ENCODE data around the gene MEF2D.

The MEF2D gene

GRCh38 chr1:156508205-156508954, 7.8 kb upstream of the MEF2D start:
- ATAC-seq = no peak
- TF ChIP-seq SNAI2 (CRISPR knock-in tag; IDR thresholded peaks at IDR 0.05) (no peak), PATZ1 (CRISPR knock-in tag; IDR thresholded peaks at IDR 0.05; ENCODE audit: borderline replicate concordance) (no peak), TCF4 (CRISPR knock-in tag; IDR thresholded peaks at IDR 0.05; ENCODE audit: borderline replicate concordance) (no peak), ARNTL (CRISPR knock-in tag; IDR thresholded peaks at IDR 0.05; ENCODE audit: borderline replicate concordance, low read depth) (no peak), ZFP3 (CRISPR knock-in tag; IDR thresholded peaks at IDR 0.05) (no peak), ZNF565 (CRISPR knock-in tag; conservative IDR thresholded peaks at IDR 0.05; ENCODE audit: low read depth) (no peak), ZC3H10 (CRISPR knock-in tag; IDR thresholded peaks at IDR 0.05) (no peak), GLIS3 (CRISPR knock-in tag; IDR thresholded peaks at IDR 0.05) (no peak), POU6F1 (CRISPR knock-in tag; IDR thresholded peaks at IDR 0.05; ENCODE audit: borderline replicate concordance, low read depth) (no peak), BACH2 (CRISPR knock-in tag; IDR thresholded peaks at IDR 0.05; ENCODE audit: borderline replicate concordance) (no peak), OSR1 (CRISPR knock-in tag; IDR thresholded peaks at IDR 0.05) (no peak), PPARA (CRISPR knock-in tag; IDR thresholded peaks at IDR 0.05; ENCODE audit: borderline replicate concordance) (no peak), CSRNP3 (CRISPR knock-in tag; IDR thresholded peaks at IDR 0.05) (no peak), CREB5 (CRISPR knock-in tag; IDR thresholded peaks at IDR 0.05; ENCODE audit: low read depth) (no peak), TSHZ2 (CRISPR knock-in tag; IDR thresholded peaks at IDR 0.05) (no peak), ZNF8 (CRISPR knock-in tag; IDR thresholded peaks at IDR 0.05) (no peak), ESRRG (CRISPR knock-in tag; IDR thresholded peaks at IDR 0.05) (no peak), ZFP30 (CRISPR knock-in tag; IDR thresholded peaks at IDR 0.05) (no peak)

GRCh38 chr1:156506450-156506849, 5.9 kb upstream of the MEF2D start:
- no peak for TF ChIP-seq PPARA (CRISPR knock-in tag; IDR thresholded peaks at IDR 0.05; ENCODE audit: borderline replicate concordance)
- TF ChIP-seq TOX (CRISPR knock-in tag; IDR thresholded peaks at IDR 0.05; ENCODE audit: borderline replicate concordance) = no peak
- TF ChIP-seq CREB5 (CRISPR knock-in tag; IDR thresholded peaks at IDR 0.05; ENCODE audit: low read depth) = no peak
- no peak for TF ChIP-seq ZNF8 (CRISPR knock-in tag; IDR thresholded peaks at IDR 0.05)
- TF ChIP-seq GLIS3 (CRISPR knock-in tag; IDR thresholded peaks at IDR 0.05) = no peak
- TF ChIP-seq CSRNP3 (CRISPR knock-in tag; IDR thresholded peaks at IDR 0.05) = no peak
- TF ChIP-seq RARB (CRISPR knock-in tag; IDR thresholded peaks at IDR 0.05) = no peak
- no peak for TF ChIP-seq TCF4 (CRISPR knock-in tag; IDR thresholded peaks at IDR 0.05; ENCODE audit: borderline replicate concordance)
- no peak for TF ChIP-seq ARNTL (CRISPR knock-in tag; IDR thresholded peaks at IDR 0.05; ENCODE audit: borderline replicate concordance, low read depth)
- TF ChIP-seq ZNF70 (CRISPR knock-in tag; IDR thresholded peaks at IDR 0.05) = no peak
- no peak for TF ChIP-seq ISL1 (CRISPR knock-in tag; IDR thresholded peaks at IDR 0.05)
- no peak for TF ChIP-seq BACH2 (CRISPR knock-in tag; IDR thresholded peaks at IDR 0.05; ENCODE audit: borderline replicate concordance)
- TF ChIP-seq CSDC2 (CRISPR knock-in tag; IDR thresholded peaks at IDR 0.05) = no peak
- no peak for TF ChIP-seq PATZ1 (CRISPR knock-in tag; IDR thresholded peaks at IDR 0.05; ENCODE audit: borderline replicate concordance)
- no peak for TF ChIP-seq OSR1 (CRISPR knock-in tag; IDR thresholded peaks at IDR 0.05)
- TF ChIP-seq SNAI2 (CRISPR knock-in tag; IDR thresholded peaks at IDR 0.05) = no peak
- ATAC-seq = no peak
